Upper lobe of left lung (tissue), 4 donors: ENCODE results near the gene CCNK.

Source experiments
- POLR2A ChIP-seq, 4 donors: fragments of 450-650 bp; IDR thresholded peaks; one replicate each; pipeline ENCODE4 v1.5.1; 2016 to 2017; ENCODE audit warnings: antibody characterized with exemption in 4 of 4, mild to moderate bottlenecking in 2 of 4
- TF ChIP-seq, protein P1 (sequence below), 6 experiments: fragments of 450-650 bp in 4 of 6; fragments of 200-600 bp in 2 of 6; sonication (generic) in 2 of 6; IDR thresholded peaks; one replicate each; pipeline ENCODE4 v1.5.1; 2016 to 2019; ENCODE audit warnings: antibody characterized with exemption in 6 of 6

- TF ChIP-seq, protein P1, sequence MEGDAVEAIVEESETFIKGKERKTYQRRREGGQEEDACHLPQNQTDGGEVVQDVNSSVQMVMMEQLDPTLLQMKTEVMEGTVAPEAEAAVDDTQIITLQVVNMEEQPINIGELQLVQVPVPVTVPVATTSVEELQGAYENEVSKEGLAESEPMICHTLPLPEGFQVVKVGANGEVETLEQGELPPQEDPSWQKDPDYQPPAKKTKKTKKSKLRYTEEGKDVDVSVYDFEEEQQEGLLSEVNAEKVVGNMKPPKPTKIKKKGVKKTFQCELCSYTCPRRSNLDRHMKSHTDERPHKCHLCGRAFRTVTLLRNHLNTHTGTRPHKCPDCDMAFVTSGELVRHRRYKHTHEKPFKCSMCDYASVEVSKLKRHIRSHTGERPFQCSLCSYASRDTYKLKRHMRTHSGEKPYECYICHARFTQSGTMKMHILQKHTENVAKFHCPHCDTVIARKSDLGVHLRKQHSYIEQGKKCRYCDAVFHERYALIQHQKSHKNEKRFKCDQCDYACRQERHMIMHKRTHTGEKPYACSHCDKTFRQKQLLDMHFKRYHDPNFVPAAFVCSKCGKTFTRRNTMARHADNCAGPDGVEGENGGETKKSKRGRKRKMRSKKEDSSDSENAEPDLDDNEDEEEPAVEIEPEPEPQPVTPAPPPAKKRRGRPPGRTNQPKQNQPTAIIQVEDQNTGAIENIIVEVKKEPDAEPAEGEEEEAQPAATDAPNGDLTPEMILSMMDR (IDR thresholded peaks at IDR 0.05) = no peak
- TF ChIP-seq POLR2A (IDR thresholded peaks at IDR 0.05) = no peak
Observed at GRCh38 chr14:99435327-99435726, 45.9 kb upstream of the CCNK start.
